Measurements from ENCODE around the gene MTMR2.

The MTMR2 gene

DNA sequence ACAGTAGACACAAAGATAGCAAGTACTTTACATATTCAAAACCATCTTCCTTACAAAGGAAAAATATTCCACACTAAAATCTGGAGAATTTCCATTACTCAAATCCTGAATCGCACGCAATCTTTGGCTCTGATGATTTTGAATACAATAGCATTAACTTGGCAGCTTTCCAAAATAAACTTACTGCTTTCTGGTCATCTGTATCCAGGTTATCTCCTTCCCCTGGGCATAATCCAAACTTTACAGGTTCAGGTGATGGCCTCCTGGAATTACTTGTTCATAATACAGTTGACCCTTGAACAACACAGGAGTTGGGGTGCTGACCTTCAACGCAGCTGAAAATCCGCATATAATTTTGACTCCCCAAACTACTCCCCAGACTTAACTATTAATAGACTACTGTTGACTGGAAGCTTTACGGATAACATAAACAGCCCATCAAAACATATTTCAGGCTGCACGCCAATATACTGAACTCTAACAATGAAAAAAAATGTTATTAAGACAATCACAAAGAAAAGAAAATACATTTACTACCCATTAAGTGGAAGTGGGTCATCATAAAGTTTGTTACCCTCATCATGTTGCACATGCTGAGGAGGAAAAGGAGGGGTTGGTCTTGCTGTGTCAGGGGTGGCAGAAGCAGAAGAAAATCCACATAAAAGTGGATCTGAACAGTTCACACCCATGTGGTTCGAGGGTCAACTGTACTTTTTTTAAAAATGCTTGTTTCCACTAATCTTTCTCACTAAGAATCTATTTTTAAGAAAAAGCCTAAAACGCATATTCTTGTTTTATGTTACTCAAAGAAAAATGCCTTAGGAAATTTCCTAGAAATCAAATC, 6.5 kb downstream of the MTMR2 start:
- no peak for DNase-seq

DNA sequence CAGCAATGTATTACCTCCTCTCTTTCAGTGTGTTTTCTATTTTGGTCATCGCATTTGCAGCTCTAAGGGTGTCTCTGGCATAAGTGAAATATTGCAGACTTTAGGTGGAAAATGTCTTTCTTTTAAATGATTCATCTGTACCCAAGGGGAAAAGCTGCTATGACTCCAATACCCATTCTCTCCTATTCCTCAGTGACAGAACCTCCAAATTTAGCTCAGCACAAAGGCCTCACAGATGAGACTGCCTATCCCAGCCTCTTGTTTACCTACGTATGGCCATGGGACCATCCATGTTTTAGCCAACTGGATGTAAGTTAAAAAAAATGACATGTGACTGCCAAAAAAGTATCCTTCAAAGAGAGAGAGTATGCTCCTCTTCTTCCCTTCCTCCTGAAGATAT, 7.9 kb downstream of the MTMR2 start:
- no peak for DNase-seq

GRCh38 chr11:95915051-95915450, 8.9 kb downstream of the MTMR2 start:
- no peak for DNase-seq

GRCh38 chr11:95913830-95914615, 9.9 kb downstream of the MTMR2 start:
- DNase-seq = no peak

DNA sequence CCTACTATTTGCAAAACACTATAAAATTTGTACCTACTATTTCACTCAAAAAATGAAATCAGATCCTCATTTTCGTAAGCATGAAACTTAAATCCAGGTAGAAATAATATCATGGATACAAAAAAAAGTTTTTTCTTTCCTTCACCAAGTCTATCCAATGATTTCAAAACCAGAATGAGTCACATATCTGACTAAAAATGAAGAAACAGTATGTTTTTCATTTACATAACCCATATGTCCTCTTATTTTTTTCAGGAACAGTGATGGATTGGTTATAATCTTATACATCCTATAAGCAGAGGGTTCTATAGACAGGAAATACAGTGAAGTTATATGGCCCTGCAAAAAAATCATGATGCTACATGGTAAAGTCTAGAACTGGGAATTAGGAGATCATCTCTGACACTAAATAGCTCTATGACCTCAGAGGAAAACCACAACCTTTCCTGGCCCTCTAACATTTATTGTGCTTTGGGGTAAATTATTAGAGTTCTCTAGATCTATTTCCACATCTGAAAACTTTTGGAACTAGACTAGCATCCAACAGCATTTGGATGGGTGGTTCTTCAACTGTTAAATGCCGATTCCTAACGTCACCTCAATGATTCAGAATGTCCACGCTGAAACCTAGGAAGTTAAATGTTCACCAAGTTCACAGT, 10.9 kb downstream of the MTMR2 start:
- DNase-seq = no peak

- no peak for DNase-seq
Observed at GRCh38 chr11:95911369-95911759, 12.5 kb downstream of the MTMR2 start.

- DNase-seq = peak in 1 of 2 donors; percentile 77
Observed at GRCh38 chr11:95910638-95911368, 13.1 kb downstream of the MTMR2 start.

- DNase-seq = no peak
Observed at GRCh38 chr11:95908826-95909225, 15.1 kb downstream of the MTMR2 start.

- DNase-seq = no peak
Observed at GRCh38 chr11:95907476-95907875, 16.4 kb downstream of the MTMR2 start.

- DNase-seq = no peak
Observed at GRCh38 chr11:95904009-95904650, 19.8 kb downstream of the MTMR2 start.

- DNase-seq = no peak
Observed at GRCh38 chr11:95898782-95899181, 25.1 kb downstream of the MTMR2 start.

GRCh38 chr11:95897731-95898130, 26.2 kb downstream of the MTMR2 start:
- DNase-seq = no peak

DNA sequence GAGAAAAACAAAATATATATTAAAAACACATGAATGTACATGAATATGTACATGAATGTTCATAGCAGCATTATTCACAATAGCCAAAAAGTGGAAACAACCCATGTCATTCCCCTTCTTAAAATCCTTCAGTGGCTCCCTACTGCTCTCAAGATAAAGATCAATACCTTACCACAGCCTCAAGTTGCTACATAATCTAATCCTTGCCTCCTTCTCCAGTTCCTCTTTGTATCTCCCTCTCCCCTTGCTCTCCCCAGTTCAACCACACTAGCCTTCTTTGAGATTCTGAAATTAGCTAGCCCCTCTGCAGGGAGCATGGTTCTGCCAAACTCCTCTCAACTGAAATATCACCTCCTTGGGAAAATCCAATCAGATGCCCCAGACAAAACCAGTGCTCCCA, 28.1 kb downstream of the MTMR2 start:
- DNase-seq = no peak

- DNase-seq = no peak
Observed at GRCh38 chr11:95892892-95893570, 30.9 kb downstream of the MTMR2 start.

- DNase-seq = no peak
Observed at GRCh38 chr11:95892492-95892891, 31.4 kb downstream of the MTMR2 start.

GRCh38 chr11:95891423-95892170, 32.3 kb downstream of the MTMR2 start:
- DNase-seq = peak in 1 of 2 donors; percentile 49

GRCh38 chr11:95888852-95889251, 35.1 kb downstream of the MTMR2 start:
- no peak for DNase-seq

- no peak for DNase-seq
Observed at GRCh38 chr11:95888439-95888838, 35.5 kb downstream of the MTMR2 start.

DNA sequence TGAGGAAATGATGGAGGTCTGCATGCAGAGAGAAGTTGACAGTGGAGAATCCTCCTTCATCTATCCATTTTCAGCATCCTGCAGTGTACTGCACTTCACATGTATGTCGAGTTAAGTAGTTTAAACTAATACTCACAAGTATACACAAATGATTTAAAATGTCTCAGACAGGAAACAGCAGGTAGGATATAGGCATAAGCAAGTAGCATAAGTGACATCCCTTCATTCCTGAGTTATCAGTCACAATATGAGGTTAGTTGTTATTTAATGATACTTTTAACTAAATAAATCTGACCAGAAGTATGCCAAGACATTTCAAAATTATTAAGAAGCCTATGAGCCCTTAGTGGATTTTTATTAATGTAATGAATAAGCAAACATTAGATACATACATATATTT, 37.4 kb downstream of the MTMR2 start:
- DNase-seq = no peak

DNA sequence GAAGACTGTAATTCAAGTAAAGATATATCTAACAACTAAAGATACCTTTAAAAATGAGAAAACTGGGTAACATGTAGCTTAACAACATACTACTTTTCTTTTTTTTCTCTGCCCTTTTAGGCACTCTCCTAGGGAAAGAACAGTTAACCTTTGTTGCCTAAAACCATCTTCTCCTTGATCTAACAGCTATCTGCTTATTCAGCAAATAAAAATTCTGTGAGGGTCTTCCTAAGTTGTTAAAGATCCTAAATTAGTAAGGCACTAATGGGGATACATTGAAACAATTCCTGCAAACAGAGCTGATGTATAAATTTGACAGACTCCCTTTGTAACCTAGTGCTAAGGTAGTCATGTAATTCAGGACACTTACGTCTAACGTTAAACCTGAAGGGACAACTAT, 39.1 kb downstream of the MTMR2 start:
- no peak for DNase-seq

GRCh38 chr11:95884376-95884775, 39.5 kb downstream of the MTMR2 start:
- DNase-seq = no peak

Measured in hippocampal formation (tissue), 2 donors.